ENCODE measurements around the gene CCDC57.
"Not testable (repeated sequence)": the region's sequence is repeated elsewhere in the genome, so short reads cannot be mapped to it uniquely, and the experiment has no call there.

Gene CCDC57

DNA sequence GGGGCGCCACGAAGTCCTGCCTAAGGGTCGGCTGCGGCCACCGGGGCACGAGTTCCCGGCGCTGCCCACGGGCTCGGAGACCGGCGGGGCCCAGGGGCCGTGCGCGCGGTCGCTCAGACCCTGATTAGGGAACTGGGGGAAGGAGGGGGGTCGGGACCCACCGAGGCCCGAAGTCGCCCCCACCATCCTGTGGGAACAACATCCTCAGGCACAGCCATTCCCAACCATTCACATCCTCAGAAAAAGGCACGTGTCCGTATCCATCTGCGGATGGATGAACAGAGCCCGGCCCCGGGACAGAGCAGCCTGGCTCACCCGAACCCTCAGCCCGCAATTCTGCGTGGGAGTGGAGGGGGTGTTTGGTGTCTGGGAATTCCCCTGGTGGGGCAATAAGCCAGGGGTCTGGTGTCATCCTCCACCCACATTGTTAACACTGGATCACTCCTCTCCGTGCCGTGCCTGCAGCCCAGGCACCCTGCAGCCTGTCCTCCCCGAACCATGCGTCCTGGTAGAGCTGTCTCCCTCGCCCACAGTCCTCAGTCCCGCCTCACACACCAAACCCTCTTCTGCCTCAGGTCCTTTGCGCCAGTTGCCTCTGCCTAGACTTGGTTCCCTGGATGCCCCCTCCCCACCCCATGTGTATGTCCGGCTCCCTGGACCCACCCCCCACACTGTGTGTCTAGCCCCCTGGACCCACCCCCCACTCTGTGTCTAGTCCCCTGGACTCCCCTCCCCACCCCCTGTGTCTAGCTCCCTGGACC, 789 bp upstream of the CCDC57 start:
- in situ Hi-C loops (cut with MboI; ENCODE audit: low pct_unique_long_range_greater_than_20kb, low sequenced_read_pairs), result no loop called here
- DNase-seq, result peak; percentile 61

DNA sequence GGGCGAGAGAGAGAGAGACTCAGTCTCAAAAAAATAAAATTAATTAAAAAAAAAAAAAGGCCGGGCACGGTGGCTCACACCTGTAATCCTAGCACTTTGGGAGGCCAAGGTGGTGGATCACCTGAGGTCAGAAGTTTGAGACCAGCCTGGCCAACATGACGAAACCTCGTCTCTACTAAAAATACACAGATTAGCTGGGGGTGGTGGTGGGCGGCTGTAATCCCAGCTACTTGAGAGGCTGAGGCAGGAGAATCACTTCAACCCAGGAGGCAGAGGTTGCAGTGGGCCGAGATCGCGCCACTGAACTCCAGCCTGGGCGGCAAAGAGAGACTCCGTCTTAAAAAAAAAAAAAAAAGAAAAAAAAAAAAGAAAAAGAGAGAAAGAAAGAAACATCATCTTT, 2.0 kb downstream of the CCDC57 start:
- DNase-seq; in situ Hi-C loops (cut with MboI; ENCODE audit: low pct_unique_long_range_greater_than_20kb, low sequenced_read_pairs): not testable (repeated sequence)

DNA sequence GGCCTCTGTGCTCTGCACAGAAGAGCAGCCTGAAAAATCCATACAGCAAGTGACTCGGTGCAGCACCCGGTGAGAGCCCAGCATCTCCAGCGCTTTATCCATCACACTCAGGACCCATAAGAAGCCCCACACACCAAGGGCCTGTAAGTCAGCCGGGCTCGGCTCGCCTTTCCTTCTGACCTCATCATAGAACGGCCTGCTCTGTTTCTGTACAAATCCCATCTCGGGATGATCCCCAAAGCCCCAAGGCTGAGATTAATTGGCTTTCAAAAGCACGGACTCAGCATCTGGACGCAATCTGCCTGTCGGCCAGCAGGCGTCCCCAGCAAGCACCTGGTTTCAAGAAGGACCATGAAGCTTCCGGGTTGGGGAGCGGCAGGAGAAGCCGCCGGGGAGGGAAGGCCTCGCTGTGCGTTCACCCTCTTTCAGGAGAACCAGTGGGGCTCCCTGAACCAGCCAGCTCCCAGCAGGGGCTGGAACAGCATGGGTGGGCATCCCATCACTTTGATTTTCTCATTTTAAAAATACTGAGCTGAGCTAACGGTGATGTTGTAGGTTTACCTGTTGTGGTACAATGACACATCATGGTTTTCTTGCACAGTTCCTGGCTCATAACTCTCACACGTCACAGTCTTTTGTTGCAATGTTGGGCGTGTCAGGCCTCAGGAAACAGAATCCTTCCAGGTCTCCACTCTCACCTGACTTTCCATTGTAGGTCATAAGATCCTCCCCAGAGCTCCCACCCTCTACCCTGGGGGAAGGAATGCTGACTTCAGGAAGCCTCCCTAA, 6.7 kb downstream of the CCDC57 start:
- in situ Hi-C loops (cut with MboI; ENCODE audit: low pct_unique_long_range_greater_than_20kb, low sequenced_read_pairs), result no loop called here
- peak; percentile 85 for DNase-seq

DNA sequence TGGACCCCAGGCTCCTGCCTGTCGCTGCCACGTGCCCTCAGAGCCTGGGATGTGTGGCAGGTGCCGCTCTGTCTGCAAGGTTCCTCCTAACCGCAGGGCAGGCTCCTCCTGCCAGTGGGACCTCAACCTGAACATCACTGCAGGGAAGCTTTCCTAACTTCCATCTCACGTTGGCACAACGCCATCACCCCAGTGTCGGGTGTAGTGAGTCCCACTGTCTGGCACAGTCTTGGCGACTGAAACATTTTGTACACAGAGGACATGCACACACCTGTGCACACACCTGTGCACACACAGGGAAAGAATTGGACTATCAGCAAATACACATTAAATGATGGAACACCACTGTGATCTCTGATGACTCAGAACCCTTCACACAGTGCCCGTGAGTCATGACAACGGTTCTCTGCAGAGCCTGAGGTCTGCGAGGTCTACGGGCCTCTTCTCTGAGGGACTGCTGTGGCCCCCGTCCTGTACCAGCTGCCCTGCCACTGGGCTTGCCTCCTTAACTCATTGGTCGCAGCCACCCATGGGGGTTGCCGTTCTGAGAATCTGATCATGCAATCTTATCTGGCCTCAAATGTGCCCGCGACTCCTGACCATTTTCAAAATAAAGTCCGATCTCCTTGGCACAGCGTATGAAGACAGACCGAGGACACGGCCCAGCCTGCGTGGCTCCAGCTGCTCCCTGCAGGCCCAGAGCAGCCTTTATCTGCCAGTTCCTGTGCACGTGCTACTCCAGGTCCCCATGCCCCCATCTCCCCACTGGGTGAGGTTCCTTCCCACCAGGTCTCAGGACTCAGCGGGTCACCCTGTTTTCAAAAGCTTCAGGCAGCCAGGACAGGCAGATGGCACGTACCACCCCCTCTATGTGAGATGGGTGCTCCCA, 7.6 kb downstream of the CCDC57 start:
- DNase-seq, result no peak
- in situ Hi-C loops (cut with MboI; ENCODE audit: low pct_unique_long_range_greater_than_20kb, low sequenced_read_pairs), result no loop called here

DNA sequence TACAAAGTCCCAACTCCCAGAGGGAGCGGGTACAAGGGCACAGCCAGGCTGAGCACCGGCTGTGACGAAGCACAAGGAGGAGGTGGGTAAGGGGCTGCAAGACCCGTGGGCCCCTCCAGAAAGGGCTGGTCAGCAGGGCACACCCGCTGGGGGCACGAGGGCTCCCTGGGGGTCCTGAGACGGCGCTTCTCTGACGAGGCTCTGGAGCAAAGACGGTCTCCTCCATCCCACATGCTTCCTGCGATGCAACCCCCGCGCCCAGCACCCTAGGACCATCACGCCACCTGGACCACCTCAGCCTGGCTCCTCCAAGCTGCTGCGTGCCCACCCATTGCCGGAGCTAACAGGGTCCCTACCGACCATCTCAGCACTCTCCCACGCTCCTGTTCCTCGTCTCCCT, 8.7 kb downstream of the CCDC57 start:
- in situ Hi-C loops (cut with MboI; ENCODE audit: low pct_unique_long_range_greater_than_20kb, low sequenced_read_pairs), result no loop called here
- no peak for DNase-seq

DNA sequence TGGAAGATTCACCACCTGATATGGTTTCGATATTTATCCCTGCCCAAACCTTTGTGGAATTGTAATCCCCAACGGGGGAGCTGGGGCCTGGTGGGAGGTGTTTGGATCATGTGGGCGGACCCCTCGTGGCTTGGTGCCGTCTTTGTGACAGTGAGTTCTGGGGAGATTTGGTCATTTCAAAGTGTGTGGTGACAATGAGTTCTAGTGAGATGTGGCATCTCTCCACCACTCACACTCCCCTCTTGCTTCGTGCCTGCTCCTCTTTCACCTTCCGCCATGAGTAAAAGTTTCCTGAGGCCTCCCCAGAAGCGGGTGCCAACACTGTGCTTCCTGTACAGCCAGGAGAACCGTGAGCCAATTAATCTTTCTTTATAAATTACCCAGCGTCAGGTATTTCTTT, 9.7 kb downstream of the CCDC57 start:
- no peak for DNase-seq
- in situ Hi-C loops (cut with MboI; ENCODE audit: low pct_unique_long_range_greater_than_20kb, low sequenced_read_pairs), result no loop called here

DNA sequence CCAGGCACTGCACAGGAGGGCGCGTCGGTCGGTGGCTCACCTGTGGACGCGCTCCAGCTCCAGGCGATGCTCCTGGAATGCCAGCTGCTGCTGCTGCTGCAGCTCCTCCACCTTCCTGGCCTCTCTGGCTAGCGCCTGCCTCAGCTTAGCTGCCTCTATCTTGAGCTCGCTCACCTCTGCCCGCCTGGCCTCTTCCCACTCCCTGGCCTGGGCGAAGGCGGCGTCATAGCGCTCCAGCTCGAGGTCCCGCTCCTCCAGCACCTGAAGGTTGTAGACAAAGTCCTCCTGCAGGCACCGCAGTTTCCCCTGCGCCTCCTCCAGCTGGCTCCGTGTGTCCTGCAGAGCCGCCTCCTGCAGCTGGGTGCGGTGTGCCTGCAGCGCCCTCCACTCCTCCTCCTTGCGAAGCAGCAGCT, 11.1 kb downstream of the CCDC57 start:
- in situ Hi-C loops (cut with MboI; ENCODE audit: low pct_unique_long_range_greater_than_20kb, low sequenced_read_pairs), result no loop called here
- peak; percentile 65 for DNase-seq

DNA sequence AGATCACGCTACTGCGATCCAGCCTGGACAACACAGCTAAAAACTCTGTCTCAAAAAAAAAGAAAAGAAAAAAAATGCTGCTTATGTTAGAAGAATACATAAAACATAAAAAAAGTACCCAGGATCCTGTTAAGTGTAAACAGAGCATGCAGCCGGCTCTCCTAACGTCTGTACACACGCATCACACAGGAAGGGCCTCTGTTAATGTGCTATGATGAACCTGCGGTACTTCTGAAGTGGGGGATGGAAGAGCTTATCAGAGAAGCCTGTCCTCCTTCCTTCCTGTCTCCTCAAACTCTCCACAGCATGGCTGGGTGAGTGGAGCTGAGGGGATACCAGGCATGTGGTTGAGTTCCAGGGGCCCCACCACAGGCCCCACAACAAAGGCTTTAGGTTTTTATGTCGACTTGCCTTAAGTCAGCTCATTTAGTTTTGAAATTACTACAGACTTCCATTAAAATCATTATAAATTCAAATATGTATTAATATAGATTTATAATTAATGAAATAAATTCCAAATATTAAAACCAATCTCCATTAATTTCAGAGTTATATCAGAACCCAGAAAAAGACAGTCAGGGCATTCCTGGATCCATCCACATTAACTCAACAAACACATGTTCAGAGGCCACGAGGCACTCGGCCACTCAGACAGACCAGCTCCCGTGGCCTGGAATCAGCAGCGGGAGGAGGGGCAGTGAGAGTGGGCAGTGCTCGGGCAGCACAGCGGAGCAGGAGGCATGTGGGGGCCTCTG, 11.7 kb downstream of the CCDC57 start:
- DNase-seq, result peak; percentile 91
- in situ Hi-C loops (cut with MboI; ENCODE audit: low pct_unique_long_range_greater_than_20kb, low sequenced_read_pairs), result no loop called here

DNA sequence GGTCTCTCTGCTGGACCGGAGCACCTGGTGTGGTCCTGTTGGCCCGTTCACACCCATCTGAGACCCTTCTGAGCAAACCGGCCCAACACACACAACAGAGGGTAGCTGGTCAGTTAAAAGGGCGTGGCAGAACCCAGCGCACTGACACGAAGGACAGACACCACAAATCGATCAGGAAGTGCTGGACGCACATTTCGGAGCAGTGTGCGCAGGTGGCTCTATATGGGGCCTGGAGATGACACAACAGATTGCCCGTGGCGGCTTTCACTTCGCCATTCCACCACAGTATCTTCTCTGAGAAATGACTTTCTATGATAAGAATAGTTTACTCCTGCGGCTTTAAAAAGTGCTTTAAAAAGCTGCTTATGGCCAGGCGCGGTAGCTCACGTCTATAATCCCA, 12.5 kb downstream of the CCDC57 start:
- in situ Hi-C loops (cut with MboI; ENCODE audit: low pct_unique_long_range_greater_than_20kb, low sequenced_read_pairs), result no loop called here
- no peak for DNase-seq

DNA sequence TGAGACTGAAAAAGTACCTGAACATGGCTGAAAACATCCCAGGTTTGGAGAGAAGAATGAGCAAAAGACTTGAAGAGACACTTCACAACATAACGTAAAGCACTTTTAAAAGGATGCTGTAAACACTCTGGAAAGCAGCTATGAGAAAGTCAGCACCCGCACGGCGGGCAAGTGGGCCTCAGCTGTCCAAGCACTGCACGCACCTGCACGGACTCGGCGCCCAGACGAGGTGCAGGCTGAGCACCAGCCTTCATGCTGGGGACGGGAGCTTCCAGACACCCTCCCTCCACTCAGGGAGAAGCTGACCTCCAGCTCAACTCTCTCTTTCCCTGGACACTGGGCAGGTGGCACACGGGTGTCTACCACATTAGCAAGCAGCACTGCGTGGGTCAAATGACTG, 13.1 kb downstream of the CCDC57 start:
- no peak for DNase-seq
- in situ Hi-C loops (cut with MboI; ENCODE audit: low pct_unique_long_range_greater_than_20kb, low sequenced_read_pairs), result no loop called here

DNA sequence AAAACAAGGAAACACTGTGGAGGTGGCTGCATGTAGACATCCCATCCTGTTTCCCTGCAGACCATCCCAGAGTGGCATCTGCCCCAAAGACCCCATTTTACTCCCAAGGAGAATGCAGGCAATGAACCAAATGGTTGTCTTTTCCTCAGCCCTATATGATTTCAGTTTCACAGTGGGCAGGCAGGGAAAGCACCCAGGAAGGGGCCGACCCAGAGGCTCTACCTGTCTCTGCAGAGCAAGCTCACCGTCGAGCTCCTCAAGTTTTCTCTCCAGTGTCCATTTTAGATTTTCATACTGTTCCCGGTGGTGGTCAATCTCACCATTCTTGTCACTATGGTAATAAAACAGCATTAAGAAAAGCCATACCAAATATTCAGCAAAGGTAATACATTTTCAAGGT, 14.6 kb downstream of the CCDC57 start:
- DNase-seq, result no peak
- in situ Hi-C loops (cut with MboI; ENCODE audit: low pct_unique_long_range_greater_than_20kb, low sequenced_read_pairs), result no loop called here

DNA sequence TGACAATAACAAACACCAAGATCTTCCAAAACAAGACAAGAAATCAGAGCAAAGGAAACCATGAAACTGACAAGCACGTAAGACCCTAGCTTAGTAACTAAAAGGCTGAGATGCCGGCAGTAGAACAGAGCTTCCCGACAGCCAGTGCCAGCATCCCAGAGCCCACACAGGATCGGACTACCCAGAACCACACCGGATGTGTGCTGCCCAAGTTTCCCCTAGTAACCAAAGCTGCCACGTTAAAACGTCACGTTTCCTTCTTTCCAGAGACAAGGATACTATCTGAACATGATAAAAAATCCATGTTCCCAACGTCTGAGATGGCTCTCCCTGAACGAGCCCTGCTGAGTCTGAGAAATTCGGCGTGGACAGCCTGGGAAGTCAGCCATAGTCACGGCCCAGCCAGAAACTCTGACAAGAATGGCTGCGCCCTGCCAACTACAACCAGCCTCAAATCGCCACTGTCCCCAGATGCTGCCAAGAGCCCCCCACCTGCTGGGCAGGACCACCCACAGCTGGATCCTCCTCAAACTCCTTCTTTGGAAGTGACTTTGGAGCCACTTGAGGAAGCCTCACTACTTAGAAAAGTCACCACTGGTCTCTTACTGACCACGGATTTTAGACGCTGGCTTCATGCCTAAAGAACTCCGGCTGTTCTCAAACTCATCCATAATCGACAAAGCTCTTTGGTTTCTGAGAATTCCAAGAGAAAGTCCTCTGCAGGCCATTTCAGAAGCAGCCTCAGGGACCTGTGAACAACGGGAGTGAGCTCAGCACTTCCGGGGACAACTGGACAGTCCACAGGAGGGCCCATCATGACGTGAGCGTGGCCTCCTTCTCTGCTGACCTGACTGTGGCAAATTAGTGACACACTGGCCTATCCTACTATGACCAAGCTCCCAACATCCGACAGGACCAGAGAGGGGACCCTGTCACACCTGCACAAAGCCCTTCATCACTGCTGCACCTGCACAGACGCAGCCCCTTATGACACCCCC, 16.7 kb downstream of the CCDC57 start:
- DNase-seq, result no peak
- in situ Hi-C loops (cut with MboI; ENCODE audit: low pct_unique_long_range_greater_than_20kb, low sequenced_read_pairs), result no loop called here

DNA sequence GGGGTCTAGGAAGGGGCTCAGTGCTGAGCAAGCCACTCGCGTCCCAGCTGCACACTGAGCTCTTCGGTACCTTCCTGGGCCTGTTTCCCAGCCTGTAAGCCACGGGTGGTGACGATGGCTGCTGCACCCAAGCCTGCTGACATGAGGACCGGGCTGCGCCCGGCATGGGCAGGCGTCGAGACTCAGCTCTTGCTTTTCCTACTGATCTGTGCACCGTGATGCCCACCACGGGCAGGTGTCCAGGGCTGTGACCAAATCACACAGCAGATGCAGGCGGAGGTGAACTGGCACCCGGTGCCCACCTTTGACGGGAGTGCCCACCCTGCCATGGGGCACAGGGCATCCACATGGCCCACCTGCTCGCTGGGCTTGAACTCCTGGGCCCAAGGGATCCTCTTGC, 17.9 kb downstream of the CCDC57 start:
- in situ Hi-C loops (cut with MboI; ENCODE audit: low pct_unique_long_range_greater_than_20kb, low sequenced_read_pairs), result no loop called here
- no peak for DNase-seq

DNA sequence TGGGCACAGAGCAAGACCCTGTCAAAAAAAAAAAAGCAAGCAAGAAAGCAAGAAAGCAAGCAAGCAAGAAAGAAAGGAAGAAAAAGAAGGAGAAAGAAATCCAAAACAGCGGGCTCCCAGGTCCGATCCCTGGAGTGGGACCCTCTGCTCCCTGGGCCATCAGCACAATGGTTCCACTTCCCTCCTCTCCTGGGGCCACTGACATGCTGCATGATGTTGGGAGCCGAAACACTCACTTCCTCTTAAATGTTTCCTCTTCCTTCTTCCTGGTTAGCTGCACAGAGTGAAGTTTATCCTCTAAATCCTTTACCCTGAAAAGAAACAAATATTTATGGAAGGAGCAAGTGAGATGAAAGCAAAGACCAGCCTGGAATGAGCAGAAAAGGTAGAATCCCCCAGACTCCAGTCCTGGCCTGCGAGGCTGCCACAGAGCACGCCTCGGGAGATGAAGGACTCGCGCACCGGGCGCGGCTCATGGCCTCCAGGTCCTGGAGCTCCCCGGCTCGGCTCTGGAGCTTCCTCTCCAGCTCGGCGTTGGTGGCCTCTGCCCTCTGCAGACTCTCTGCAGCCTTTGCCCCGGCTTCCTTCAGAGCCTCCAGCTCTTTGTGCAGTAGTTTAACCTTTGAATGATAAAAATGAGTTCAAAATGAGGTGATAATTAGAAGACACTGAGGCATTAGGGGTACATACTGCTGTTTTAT, 19.0 kb downstream of the CCDC57 start:
- in situ Hi-C loops (cut with MboI; ENCODE audit: low pct_unique_long_range_greater_than_20kb, low sequenced_read_pairs), result no loop called here
- no peak for DNase-seq

DNA sequence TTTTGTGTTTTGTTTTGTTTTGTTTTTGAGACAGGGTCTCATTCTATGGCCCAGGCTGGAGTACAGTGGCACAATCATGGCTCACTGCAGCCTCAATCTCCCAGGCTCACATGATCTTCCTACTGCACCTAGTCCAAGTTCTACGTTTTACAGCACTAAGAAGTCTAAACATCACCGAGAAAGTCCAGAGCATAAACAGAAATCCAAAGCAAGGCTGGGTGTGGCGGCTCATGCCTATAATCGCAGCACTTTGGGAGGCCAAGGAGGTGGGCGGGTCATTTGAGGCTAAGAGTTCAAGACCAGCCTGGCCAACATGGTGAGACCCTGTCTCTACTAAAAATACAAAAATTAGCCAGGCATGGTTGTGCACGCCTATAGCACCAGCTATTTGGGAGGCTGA, 19.6 kb downstream of the CCDC57 start:
- DNase-seq; in situ Hi-C loops (cut with MboI; ENCODE audit: low pct_unique_long_range_greater_than_20kb, low sequenced_read_pairs): not testable (repeated sequence)

DNA sequence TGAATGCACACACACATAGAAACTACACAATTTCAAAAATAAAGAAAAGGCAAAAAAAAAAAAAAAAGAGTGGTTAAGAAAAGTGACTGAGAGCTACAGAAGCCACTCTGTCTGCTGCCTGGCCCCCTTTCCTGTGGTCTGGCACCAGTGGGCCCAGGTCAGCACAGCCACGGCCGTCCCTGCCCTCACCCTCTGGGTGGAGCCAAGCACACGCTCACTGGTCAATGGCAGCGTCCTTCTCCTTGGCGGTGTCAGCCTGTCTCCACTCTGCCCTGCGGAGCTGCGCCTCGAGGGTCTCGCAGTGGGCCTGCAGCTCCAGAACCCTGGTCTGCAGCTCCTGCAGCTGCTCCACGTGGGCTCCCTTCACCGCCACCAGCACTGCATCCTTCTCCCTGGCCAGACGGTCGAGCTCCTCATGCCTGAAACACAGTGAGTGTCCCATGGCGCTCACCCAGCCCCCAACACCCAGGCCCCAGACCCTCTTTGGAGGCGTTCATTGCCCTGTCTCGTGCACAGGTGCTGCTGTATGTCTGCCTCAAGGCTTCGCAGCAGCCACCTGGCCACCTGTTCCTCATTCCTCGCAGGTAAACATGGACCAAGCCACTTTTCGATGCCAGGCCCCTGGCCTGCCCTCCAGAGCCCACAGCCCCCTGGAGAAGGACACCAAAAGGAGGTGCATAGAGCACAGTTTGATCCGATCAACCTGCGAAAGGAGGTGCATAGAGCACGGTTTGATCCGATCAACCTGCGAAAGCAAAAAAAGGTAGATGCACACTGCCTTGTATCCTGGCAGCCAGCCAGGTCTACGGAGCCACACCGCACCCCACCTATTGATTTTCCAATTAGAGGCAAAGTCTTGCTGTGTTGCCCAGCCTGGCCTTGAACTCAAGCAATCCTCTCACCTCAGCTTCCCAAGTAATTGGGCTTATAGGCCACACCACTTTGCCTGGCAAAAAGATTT, 24.4 kb downstream of the CCDC57 start:
- in situ Hi-C loops (cut with MboI; ENCODE audit: low pct_unique_long_range_greater_than_20kb, low sequenced_read_pairs), result no loop called here
- DNase-seq, result no peak
